ENCODE data around the gene SLC35E2B. TPM values are rescaled to one million over a fixed set of nuclear protein-coding genes. Genes with fewer than 3 reads are reported as not detected.

SLC35E2B gene
- total RNA-seq, 1 donor from 2014 or later: 151 TPM

- Mint-ChIP-seq H3K4me3 (ENCODE audit: unreplicated experiment) (peak within 1 kb of the TSS; percentile 96), H3K27me3 (ENCODE audit: unreplicated experiment) (peaks cover 16% of the 10 kb centered on the region), H3K27ac (ENCODE audit: unreplicated experiment) (peak within 1 kb of the TSS; percentile 70), H3K36me3 (ENCODE audit: unreplicated experiment) (no peaks in the 10 kb centered on the region), H3K9me3 (ENCODE audit: unreplicated experiment) (peaks cover 11% of the 10 kb centered on the region), H3K4me1 (ENCODE audit: low read depth, unreplicated experiment) (no peaks in the 10 kb centered on the region)
- DNase-seq: peak; percentile 97
- TF ChIP-seq, protein P1, sequence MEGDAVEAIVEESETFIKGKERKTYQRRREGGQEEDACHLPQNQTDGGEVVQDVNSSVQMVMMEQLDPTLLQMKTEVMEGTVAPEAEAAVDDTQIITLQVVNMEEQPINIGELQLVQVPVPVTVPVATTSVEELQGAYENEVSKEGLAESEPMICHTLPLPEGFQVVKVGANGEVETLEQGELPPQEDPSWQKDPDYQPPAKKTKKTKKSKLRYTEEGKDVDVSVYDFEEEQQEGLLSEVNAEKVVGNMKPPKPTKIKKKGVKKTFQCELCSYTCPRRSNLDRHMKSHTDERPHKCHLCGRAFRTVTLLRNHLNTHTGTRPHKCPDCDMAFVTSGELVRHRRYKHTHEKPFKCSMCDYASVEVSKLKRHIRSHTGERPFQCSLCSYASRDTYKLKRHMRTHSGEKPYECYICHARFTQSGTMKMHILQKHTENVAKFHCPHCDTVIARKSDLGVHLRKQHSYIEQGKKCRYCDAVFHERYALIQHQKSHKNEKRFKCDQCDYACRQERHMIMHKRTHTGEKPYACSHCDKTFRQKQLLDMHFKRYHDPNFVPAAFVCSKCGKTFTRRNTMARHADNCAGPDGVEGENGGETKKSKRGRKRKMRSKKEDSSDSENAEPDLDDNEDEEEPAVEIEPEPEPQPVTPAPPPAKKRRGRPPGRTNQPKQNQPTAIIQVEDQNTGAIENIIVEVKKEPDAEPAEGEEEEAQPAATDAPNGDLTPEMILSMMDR (IDR thresholded peaks at IDR 0.05; ENCODE audit: partially characterized antibody, unreplicated experiment): no peak
Observed at GRCh38 chr1:1615256-1616044, 77.1 kb downstream of the SLC35E2B start, which contains the start of gene MIB2. TSS of gene MIB2 (plus strand) at chr1:1615500. CDS start at chr1:1623453, 7,953 bp downstream.

GRCh38 chr1:1614954-1615255 lies 77.7 kb downstream of the SLC35E2B start:
- TF ChIP-seq, protein P1 (IDR thresholded peaks at IDR 0.05; ENCODE audit: partially characterized antibody, unreplicated experiment): no peak
- Mint-ChIP-seq H3K36me3 (ENCODE audit: unreplicated experiment) (no peaks in the 10 kb centered on the region), H3K4me1 (ENCODE audit: low read depth, unreplicated experiment) (no peaks in the 10 kb centered on the region), H3K4me3 (ENCODE audit: unreplicated experiment) (peak overlapping the region; percentile 96), H3K9me3 (ENCODE audit: unreplicated experiment) (peaks cover 8% of the 10 kb centered on the region), H3K27ac (ENCODE audit: unreplicated experiment) (peak overlapping the region; percentile 70), H3K27me3 (ENCODE audit: unreplicated experiment) (peaks cover 11% of the 10 kb centered on the region)
- no peak for DNase-seq

DNA sequence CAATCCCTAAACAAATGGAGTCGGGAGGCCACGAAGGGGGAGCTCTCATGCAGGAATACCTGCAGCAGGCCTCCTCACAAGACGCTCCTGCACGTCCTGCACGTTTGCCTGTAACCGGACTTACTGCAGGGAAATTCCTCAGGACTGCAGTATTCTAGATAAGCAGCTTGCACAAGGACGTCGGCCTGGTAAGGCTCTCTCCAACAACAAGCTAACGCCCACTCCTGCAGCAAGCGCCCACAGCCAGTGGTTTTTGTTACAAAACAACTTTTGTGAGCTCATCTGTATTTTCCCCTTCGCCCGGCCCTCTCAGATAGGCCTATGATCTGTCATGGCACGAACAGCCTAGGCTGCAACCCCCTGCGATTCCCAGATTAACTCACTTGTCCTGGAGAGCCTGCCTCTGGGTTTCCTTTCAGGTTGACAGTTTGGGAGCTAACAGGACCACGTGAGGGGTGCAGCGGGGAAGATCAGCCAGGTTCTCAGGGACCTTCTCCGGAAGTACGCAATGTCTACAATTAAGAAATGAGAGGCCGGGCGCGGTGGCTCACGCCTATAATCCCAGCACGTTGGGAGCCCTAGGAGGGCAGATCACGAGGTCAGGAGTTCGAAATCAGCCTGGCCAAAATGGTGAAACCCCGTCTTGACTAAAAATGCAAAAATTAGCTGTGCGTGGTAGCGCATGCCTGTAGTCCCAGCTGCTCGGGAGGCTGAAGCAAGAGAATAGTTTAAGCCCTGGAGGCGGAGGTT lies 78.2 kb downstream of the SLC35E2B start:
- H3K9me3 Mint-ChIP-seq (ENCODE audit: unreplicated experiment): peaks cover 8% of the 10 kb centered on the region
- H3K27ac Mint-ChIP-seq (ENCODE audit: unreplicated experiment): peak overlapping the region; percentile 70
- TF ChIP-seq, protein P1 (IDR thresholded peaks at IDR 0.05; ENCODE audit: partially characterized antibody, unreplicated experiment): no peak
- no peaks in the 10 kb centered on the region for H3K36me3 Mint-ChIP-seq (ENCODE audit: unreplicated experiment)
- no peaks in the 10 kb centered on the region for H3K4me1 Mint-ChIP-seq (ENCODE audit: low read depth, unreplicated experiment)
- H3K4me3 Mint-ChIP-seq (ENCODE audit: unreplicated experiment): peak overlapping the region; percentile 96
- no peak for DNase-seq
- H3K27me3 Mint-ChIP-seq (ENCODE audit: unreplicated experiment): peaks cover 11% of the 10 kb centered on the region

- no peak for DNase-seq
- peak overlapping the region; percentile 96 for H3K4me3 Mint-ChIP-seq (ENCODE audit: unreplicated experiment)
- TF ChIP-seq, protein P1 (IDR thresholded peaks at IDR 0.05; ENCODE audit: partially characterized antibody, unreplicated experiment): no peak
- peak overlapping the region; percentile 14 for H3K27ac Mint-ChIP-seq (ENCODE audit: unreplicated experiment)
- H3K9me3 Mint-ChIP-seq (ENCODE audit: unreplicated experiment): peaks cover 8% of the 10 kb centered on the region
- H3K4me1 Mint-ChIP-seq (ENCODE audit: low read depth, unreplicated experiment): no peaks in the 10 kb centered on the region
- H3K27me3 Mint-ChIP-seq (ENCODE audit: unreplicated experiment): peaks cover 9% of the 10 kb centered on the region
- H3K36me3 Mint-ChIP-seq (ENCODE audit: unreplicated experiment): no peaks in the 10 kb centered on the region
Observed at GRCh38 chr1:1613509-1614082, 79.0 kb downstream of the SLC35E2B start.
